Glutamatergic neuron (in vitro differentiated cells): ENCODE measurements around the gene MYOZ2. TPM values are rescaled to one million over a fixed set of nuclear protein-coding genes. Genes with fewer than 3 reads are reported as not detected.

Experiments
- DNase-seq: peaks from one replicate; pipeline ENCODE4 v3.0.0; 2022
- H3K27ac Mint-ChIP-seq: one replicate; pipeline ENCODE4 v1.8.0; 2020; ENCODE audit warnings: mild to moderate bottlenecking, mixed read lengths, inconsistent platforms; ENCODE audit not compliant: unreplicated experiment
- H3K27me3 Mint-ChIP-seq: one replicate; pipeline ENCODE4 v1.8.0; 2020; ENCODE audit warnings: mild to moderate bottlenecking, moderate library complexity, mixed read lengths, inconsistent platforms; ENCODE audit not compliant: unreplicated experiment
- H3K36me3 Mint-ChIP-seq: one replicate; pipeline ENCODE4 v1.8.0; 2020; ENCODE audit warnings: mild to moderate bottlenecking, mixed read lengths, inconsistent platforms; ENCODE audit not compliant: unreplicated experiment
- H3K4me1 Mint-ChIP-seq: one replicate; pipeline ENCODE4 v1.8.0; 2020; ENCODE audit warnings: mild to moderate bottlenecking, low read depth, mixed read lengths, inconsistent platforms; ENCODE audit not compliant: unreplicated experiment
- H3K4me3 Mint-ChIP-seq: one replicate; pipeline ENCODE4 v1.8.0; 2020; ENCODE audit warnings: mild to moderate bottlenecking, mixed read lengths, inconsistent platforms; ENCODE audit not compliant: unreplicated experiment
- H3K9me3 Mint-ChIP-seq: one replicate; pipeline ENCODE4 v1.8.0; 2020; ENCODE audit warnings: mild to moderate bottlenecking, moderate library complexity, mixed read lengths, inconsistent platforms; ENCODE audit not compliant: unreplicated experiment
- CTCF ChIP-seq: fragments of 200-600 bp; sonication (generic); IDR thresholded peaks from one replicate; pipeline ENCODE4 v1.5.0; 2021; ENCODE audit not compliant: partially characterized antibody, unreplicated experiment
- total RNA-seq: library from RNA; stranded (reverse); fragmentation: NEBNext Ultra II Directional; extraction: Animal tissue kit (Norgen Biotek cat#: 25700); gene quantifications from one replicate; pipeline ENCODE4 v1.2.1, GENCODE V29; 2021; ENCODE audit not compliant: unreplicated experiment

The MYOZ2 gene
- total RNA-seq, 1 donor from 2014 or later: not detected

GRCh38 chr4:119210775-119211174 lies 75.1 kb downstream of the MYOZ2 start:
- Mint-ChIP-seq H3K9me3 (peaks cover 2% of the 10 kb centered on the region), H3K4me3 (peak overlapping the region; percentile 98), H3K4me1 (no peaks in the 10 kb centered on the region), H3K36me3 (no peaks in the 10 kb centered on the region), H3K27ac (no peak overlapping the region), H3K27me3 (peaks cover 6% of the 10 kb centered on the region)
- no peak for DNase-seq
- no peak for TF ChIP-seq CTCF

DNA sequence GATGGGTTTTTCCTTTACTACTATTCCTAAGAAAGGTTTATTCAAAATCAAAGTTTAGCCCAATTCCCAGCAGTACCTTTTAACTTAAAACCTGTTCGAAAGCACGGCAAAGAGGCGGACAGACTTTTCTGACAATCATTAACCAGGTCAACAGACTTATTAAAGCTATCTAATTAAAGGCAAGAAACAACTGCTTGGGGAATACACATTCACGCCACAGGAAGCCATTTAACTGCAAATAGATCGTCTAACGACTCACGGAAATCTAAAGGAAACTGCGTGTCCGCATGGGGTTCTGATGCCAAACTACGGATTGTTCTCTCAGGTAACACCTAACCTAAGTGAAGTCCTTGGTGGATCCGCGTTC lies 76.2 kb downstream of the MYOZ2 start:
- H3K27me3 Mint-ChIP-seq: peaks cover 6% of the 10 kb centered on the region
- H3K9me3 Mint-ChIP-seq: peaks cover 2% of the 10 kb centered on the region
- peak overlapping the region; percentile 98 for H3K4me3 Mint-ChIP-seq
- no peaks in the 10 kb centered on the region for H3K36me3 Mint-ChIP-seq
- no peaks in the 10 kb centered on the region for H3K4me1 Mint-ChIP-seq
- DNase-seq: no peak
- H3K27ac Mint-ChIP-seq: peak overlapping the region; percentile 86
- TF ChIP-seq CTCF: no peak

DNA sequence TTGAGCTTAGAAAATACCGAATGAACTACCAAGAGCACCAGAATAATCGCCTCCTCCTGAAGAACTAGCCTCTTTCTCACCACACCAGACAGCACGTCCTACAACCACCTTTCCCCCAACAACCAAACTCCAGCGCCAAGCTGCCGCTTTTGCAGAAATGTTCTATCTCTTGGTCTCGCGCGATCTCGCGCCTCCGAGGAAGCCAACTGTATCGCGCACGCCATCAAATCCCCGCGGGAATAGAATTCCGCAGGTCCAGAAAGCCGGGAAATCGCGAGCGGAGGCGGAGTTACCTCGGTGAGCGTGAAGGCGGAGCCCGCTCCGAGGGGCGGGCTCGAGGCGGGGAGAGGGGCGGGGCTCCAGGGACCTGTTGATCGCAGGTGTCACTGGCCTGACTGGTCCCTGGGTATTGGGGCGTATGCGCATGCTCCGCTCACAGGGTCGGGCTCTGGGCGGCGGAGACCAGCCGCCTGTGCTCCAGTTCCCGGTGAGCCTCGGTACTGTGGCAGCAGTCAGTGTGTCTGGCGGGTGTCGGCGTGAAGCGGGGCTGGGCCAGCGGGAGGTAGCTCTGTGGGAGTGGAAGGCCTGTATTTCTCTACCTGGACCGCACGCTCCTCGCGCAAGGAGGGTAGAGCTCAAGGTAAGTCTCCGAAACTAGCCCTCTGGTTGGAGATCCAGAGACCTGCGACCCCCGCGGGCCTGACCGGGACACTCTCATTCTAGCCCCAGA lies 76.8 kb downstream of the MYOZ2 start, which contains the start of gene USP53:
Gene USP53, plus strand, starts transcription at position 480 of the 730 bp plus-strand sequence. CDS start 27,047 bp downstream, outside the sequence.
- no peak for TF ChIP-seq CTCF
- Mint-ChIP-seq H3K9me3 (peaks cover 2% of the 10 kb centered on the region), H3K4me1 (no peaks in the 10 kb centered on the region), H3K27me3 (peaks cover 6% of the 10 kb centered on the region), H3K27ac (peak within 1 kb of the TSS; percentile 88), H3K4me3 (peak within 1 kb of the TSS; percentile 98), H3K36me3 (no peaks in the 10 kb centered on the region)
- peak; percentile 99 for DNase-seq

GRCh38 chr4:119212964-119213606 lies 77.5 kb downstream of the MYOZ2 start:
- H3K4me1 Mint-ChIP-seq: no peaks in the 10 kb centered on the region
- peaks cover 2% of the 10 kb centered on the region for H3K9me3 Mint-ChIP-seq
- peak overlapping the region; percentile 98 for H3K4me3 Mint-ChIP-seq
- H3K27ac Mint-ChIP-seq: peak overlapping the region; percentile 88
- TF ChIP-seq CTCF: no peak
- peak; percentile 87 for DNase-seq
- H3K27me3 Mint-ChIP-seq: peaks cover 6% of the 10 kb centered on the region
- no peaks in the 10 kb centered on the region for H3K36me3 Mint-ChIP-seq

DNA sequence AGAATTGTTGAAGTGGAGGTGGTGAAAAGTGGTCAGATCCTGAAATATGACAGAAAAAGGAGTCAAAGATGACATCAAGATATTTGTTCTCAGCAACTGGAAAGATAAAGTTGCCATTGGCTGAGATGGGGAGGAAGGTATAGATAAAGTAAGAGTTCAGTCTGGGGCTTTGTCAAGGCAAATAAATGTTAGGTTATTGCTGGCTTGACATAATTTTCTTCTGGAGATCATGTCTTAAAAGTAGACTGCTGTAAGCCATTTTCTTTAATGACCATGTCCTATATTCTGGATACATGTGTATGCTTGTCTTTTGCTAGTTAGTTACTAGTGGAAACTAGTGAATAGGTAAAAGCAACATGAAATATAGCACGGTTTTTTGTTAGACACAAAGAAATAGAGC lies 82.5 kb downstream of the MYOZ2 start:
- no peaks in the 10 kb centered on the region for H3K36me3 Mint-ChIP-seq
- no peaks in the 10 kb centered on the region for H3K4me1 Mint-ChIP-seq
- H3K4me3 Mint-ChIP-seq: no peak overlapping the region
- no peak for DNase-seq
- H3K9me3 Mint-ChIP-seq: no peaks in the 10 kb centered on the region
- H3K27me3 Mint-ChIP-seq: peaks cover under 1% of the 10 kb centered on the region
- no peak overlapping the region for H3K27ac Mint-ChIP-seq
- TF ChIP-seq CTCF: no peak
